Stimulated activated CD4-positive, alpha-beta T cell treated with anti-CD3 and anti-CD28 coated beads, TNF-alpha, amount 100 ng/mL, for 48 hours (primary cell): ENCODE data around the gene SNRPA.
"Not testable (repeated sequence)": the region's sequence is repeated elsewhere in the genome, so short reads cannot be mapped to it uniquely, and the experiment has no call there.

ENCODE experiments used
- DNase-seq, 3 donors: peaks; one replicate each; pipeline ENCODE4 v3.0.0-alpha.2; 2020; ENCODE audit warnings: low read depth in 3 of 3

SNRPA gene

GRCh38 chr19:40721140-40721486, 29.9 kb upstream of the SNRPA start:
- no peak for DNase-seq

DNA sequence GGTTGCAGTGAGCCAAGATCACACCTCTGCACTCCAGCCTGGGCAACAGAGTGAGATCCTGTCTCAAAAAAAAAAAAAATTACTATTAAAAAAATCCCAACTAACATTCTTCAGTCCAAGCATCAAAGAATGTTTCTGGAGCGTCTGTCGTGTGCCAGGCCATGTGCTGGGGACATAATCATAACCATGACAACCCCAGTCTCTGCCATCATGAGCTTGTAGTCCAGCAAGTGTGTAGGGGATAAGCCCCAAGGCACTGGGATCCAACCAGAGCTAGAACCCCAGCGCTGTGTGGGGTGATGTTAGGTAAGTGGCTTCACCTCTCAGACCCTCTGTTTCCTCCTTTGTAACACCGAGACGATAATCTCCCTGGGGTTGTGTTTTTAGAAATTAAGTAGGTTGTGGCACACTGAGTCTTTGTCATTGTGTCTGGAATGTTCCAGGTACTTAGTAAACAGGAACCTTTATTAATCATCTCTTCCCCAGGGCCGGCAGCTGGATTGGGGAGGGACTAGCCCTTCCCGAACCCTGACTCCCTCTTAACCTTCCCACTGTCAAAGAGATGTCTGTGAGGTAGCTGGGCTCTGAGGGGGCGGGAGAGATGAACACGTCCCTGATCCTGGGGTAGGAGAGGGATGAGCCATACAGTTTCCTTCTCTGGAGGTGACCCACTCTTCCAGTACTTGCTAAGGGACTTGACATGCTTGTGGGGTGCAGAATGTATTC, 28.9 kb upstream of the SNRPA start:
- DNase-seq: no peak

DNA sequence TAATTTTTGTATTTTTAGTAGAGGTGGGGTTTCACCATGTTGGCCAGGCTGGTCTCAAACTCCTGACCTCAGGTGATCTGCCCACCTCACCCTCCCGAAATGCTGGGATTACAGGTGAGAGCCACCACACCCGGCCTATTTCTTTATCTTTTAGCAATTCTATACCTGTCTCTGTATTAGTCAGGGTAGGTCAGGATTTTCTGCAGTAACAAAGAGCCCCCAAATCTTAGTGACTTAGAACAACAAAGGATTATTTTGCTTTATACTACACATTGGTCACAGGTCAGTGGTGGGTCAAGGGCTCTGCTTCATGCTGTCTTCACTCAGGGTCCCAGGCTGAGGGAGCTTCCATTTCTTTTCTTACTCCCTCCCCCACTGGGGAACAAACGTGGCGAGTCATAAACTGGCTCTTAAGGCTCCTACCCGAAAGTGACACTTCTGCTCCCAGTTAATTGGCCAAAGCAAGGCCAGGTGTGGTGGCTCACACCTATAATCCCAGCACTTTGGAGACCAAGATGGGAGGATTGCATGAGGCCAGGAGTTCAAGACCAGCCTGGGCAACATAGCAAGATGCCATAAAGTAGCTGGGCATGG, 27.2 kb upstream of the SNRPA start:
- DNase-seq: no peak

DNA sequence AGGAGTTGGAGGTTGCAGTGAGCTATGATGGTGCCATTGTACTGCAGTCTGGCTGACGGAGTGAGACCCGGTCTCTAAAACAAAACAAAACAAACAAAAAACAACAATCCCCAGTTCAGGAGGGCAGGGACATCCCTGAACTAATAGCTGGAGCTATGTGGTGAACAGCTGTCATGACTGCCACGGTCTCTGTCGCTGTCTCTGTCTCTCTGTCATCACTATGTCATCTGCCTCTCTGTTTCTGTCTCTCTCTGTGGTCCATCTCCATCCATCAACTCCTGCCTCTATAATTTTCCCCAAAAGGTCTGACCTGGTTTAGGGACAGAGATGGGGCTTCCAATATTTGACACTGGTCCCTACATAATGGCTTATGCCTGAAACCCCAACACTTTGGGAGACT, 26.7 kb upstream of the SNRPA start:
- DNase-seq: no peak

DNA sequence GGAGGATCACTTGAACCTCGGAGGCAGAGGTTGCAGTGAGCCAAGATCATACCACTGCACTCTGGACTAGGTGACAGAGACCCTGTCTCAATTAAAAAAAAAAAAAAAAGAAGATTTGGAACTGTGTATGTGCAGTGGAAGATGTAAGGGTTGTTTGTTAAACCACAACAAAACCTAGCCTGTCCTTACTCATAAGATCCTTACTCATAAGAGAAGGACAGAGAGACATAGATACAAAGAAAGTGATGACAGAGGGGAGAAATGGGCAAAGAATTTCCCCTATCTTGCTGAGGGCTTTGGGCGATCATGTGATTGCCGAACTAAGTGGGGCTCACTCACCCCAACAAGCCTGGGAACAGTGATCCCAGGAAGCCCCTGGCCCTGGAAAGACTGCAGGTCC, 26.1 kb upstream of the SNRPA start:
- no peak for DNase-seq

DNA sequence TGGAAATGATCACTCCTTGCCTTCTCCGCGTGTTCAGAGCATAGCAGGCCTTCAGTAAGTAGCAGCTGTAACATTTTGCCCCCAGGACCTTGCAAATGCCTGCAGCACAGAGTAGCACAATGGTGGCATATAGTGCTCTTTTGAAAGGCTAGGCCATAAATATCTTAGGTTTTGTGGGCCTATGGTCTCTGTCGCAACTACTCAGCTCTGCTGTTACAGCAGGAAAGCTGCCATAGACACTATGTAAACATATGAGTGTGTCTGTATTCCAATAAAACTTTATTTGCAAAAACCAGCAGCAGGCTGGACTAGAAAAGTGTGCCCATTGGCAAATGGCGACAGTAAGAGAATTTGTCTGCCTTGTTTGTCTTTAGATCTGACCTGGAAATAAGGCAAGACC, 24.7 kb upstream of the SNRPA start:
- no peak for DNase-seq

GRCh38 chr19:40730065-40730464, 20.9 kb upstream of the SNRPA start:
- not testable (repeated sequence) for DNase-seq

GRCh38 chr19:40732304-40732703, 18.7 kb upstream of the SNRPA start:
- DNase-seq: not testable (repeated sequence)

DNA sequence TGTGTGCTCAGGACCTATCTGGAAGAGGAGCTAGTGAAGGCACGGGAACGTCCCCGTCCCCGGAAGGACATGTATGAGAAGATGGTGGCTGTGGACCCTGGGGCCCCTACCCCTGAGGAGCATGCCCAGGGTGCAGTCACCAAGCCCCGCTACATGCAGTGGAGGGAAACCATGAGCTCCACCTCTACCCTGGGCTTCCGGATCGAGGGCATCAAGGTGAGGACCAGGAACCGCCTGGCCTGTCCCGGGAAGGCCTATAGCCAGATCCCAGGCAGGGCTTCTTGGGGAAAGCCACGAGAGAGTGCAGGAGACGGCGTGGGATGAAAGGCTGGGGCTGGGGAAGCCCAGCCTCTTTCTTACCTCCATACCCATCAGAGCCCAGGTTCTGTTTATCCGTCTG, 17.9 kb upstream of the SNRPA start:
- DNase-seq: no peak

GRCh38 chr19:40735013-40735771, 15.8 kb upstream of the SNRPA start:
- DNase-seq: no peak

GRCh38 chr19:40736661-40737060, 14.3 kb upstream of the SNRPA start:
- no peak for DNase-seq

- DNase-seq: no peak
Observed at GRCh38 chr19:40737102-40737644, 13.8 kb upstream of the SNRPA start.

- no peak for DNase-seq
Observed at GRCh38 chr19:40739030-40739839, 11.8 kb upstream of the SNRPA start.

- no peak for DNase-seq
Observed at GRCh38 chr19:40739871-40740703, 10.9 kb upstream of the SNRPA start.

GRCh38 chr19:40740747-40741146, 10.3 kb upstream of the SNRPA start:
- DNase-seq: no peak

- no peak for DNase-seq
Observed at GRCh38 chr19:40741527-40742390, 9.2 kb upstream of the SNRPA start.

GRCh38 chr19:40742477-40742876, 8.5 kb upstream of the SNRPA start:
- DNase-seq: no peak

GRCh38 chr19:40742886-40743285, 8.1 kb upstream of the SNRPA start:
- no peak for DNase-seq

DNA sequence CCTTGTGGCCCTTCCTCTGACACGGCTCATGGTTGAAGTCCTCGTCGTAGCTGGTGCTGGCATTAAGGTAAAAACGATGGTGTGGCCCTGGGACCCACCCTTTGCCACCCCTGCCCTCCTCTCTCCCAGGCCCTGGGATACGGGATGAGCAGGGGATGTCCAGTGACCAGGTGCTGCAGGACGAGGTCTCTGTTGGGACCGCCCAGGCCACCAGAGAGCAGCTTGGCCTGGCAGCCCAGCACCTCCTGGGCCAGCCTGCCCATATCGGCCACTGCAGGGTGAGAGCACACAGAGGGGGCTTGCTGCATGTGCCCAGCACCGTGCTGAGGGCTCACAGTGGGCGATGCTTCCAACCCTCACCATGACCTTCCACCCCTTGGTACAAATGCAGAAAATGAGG, 7.1 kb upstream of the SNRPA start:
- no peak for DNase-seq
